Esophagus muscularis mucosa (tissue), 4 donors: Measurements from ENCODE around the gene ADGRG6.

Source experiments
- EP300 ChIP-seq: sonication (generic); formaldehyde crosslinking; IDR thresholded peaks from one replicate; pipeline ENCODE4 v1.6.1; 2017; ENCODE audit warnings: antibody characterized with exemption
- POLR2A ChIP-seq: fragments of 450-650 bp; IDR thresholded peaks from one replicate; pipeline ENCODE4 v1.6.1; 2017; ENCODE audit warnings: antibody characterized with exemption, moderate library complexity, mild to moderate bottlenecking, low read depth
- POLR2AphosphoS5 ChIP-seq, 2 donors: sonication (generic); formaldehyde crosslinking; IDR thresholded peaks; one replicate each; pipeline ENCODE4 v1.6.1; 2017; ENCODE audit warnings: antibody characterized with exemption in 2 of 2
- TF ChIP-seq, protein P1 (sequence below), 3 experiments: fragments of 200-600 bp in 2 of 3; fragments of 450-650 bp in 1 of 3; sonication (generic) in 2 of 3; IDR thresholded peaks; one replicate each; pipeline ENCODE4 v1.5.1; 2017 to 2019; ENCODE audit warnings: antibody characterized with exemption in 3 of 3, mild to moderate bottlenecking in 2 of 3, moderate library complexity in 1 of 3

DNA sequence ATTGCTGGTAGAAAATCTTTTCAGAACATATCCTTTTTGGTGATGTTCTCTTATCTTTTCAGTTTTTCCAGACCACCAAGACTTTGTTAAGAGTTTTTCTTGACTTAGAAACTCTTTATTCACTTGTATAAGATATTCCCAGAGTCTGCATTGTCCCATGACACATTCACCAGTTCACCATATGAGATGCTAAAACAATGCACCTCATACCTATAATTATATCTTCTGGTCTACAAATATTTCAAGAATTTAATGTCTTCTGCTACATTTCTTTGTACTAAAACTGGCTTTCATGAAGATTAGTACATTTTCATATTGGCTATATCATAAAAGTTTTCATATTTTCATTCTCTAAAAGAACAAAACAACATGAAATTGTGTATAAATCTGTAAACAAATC lies 111.3 kb downstream of the ADGRG6 start:
- TF ChIP-seq POLR2A = no peak
- TF ChIP-seq, protein P1, sequence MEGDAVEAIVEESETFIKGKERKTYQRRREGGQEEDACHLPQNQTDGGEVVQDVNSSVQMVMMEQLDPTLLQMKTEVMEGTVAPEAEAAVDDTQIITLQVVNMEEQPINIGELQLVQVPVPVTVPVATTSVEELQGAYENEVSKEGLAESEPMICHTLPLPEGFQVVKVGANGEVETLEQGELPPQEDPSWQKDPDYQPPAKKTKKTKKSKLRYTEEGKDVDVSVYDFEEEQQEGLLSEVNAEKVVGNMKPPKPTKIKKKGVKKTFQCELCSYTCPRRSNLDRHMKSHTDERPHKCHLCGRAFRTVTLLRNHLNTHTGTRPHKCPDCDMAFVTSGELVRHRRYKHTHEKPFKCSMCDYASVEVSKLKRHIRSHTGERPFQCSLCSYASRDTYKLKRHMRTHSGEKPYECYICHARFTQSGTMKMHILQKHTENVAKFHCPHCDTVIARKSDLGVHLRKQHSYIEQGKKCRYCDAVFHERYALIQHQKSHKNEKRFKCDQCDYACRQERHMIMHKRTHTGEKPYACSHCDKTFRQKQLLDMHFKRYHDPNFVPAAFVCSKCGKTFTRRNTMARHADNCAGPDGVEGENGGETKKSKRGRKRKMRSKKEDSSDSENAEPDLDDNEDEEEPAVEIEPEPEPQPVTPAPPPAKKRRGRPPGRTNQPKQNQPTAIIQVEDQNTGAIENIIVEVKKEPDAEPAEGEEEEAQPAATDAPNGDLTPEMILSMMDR (IDR thresholded peaks at IDR 0.05) = no peak
- no peak for TF ChIP-seq EP300
- no peak for TF ChIP-seq POLR2AphosphoS5 (IDR thresholded peaks at IDR 0.05)
